Parathyroid adenoma (tissue), 2 donors: Measurements from ENCODE around the gene CACNA1C.

Experiments used
- H2AFZ ChIP-seq: fragments of 300-600 bp; sonication (generic); one replicate; pipeline ENCODE4 v1.7.0; 2017; ENCODE audit warnings: antibody characterized with exemption, mild to moderate bottlenecking
- H3K27ac ChIP-seq: fragments of 300-600 bp; sonication (generic); one replicate; pipeline ENCODE4 v1.7.0; 2017
- H3K27me3 ChIP-seq: fragments of 300-600 bp; sonication (generic); one replicate; pipeline ENCODE4 v1.7.0; 2017; ENCODE audit warnings: low read length; ENCODE audit not compliant: control insufficient read depth, insufficient read depth
- H3K36me3 ChIP-seq: fragments of 300-600 bp; sonication (generic); one replicate; pipeline ENCODE4 v1.7.0; 2017; ENCODE audit warnings: low read length; ENCODE audit not compliant: control insufficient read depth, insufficient read depth
- H3K4me1 ChIP-seq: fragments of 300-600 bp; sonication (generic); one replicate; pipeline ENCODE4 v1.7.0; 2017; ENCODE audit warnings: control low read depth
- H3K4me2 ChIP-seq: fragments of 300-600 bp; sonication (generic); one replicate; pipeline ENCODE4 v1.7.0; 2017; ENCODE audit warnings: low read length
- H3K4me3 ChIP-seq: fragments of 300-600 bp; sonication (generic); one replicate; pipeline ENCODE4 v1.7.0; 2017; ENCODE audit warnings: low read depth, low read length
- H3K79me2 ChIP-seq: fragments of 300-600 bp; sonication (generic); one replicate; pipeline ENCODE4 v1.7.0; 2017; ENCODE audit warnings: control low read depth
- H3K9ac ChIP-seq: fragments of 300-600 bp; sonication (generic); one replicate; pipeline ENCODE4 v1.7.0; 2017; ENCODE audit warnings: mild to moderate bottlenecking
- H3K9me3 ChIP-seq: fragments of 300-600 bp; sonication (generic); one replicate; pipeline ENCODE4 v1.7.0; 2017; ENCODE audit warnings: low read length; ENCODE audit not compliant: control insufficient read depth
- CTCF ChIP-seq: fragments of 300-600 bp; sonication (generic); IDR thresholded peaks from one replicate; pipeline ENCODE4 v1.7.0; 2017; ENCODE audit warnings: antibody characterized with exemption, mild to moderate bottlenecking
- donor health status: primary hyperparathyroidism.

CACNA1C gene

DNA sequence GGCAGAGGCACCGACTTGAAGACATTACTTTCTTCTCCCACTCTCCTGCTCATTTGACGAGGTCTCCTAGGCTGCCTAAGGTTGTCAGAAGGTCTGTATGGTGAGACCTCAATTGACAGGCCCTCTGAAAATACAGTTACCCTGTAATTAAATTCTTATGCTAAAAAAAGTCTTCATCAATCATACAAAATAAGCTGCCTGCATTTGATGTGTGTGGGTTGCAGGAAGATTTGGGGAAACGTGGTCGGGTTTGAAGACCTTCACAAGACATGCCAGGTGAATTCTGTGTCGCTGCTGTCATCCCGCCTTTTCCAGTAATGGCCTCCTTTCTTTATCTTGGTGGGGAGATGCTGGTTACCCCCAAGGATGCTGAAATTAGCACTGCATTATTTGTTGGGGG is 299.4 kb downstream of the CACNA1C start:
- Histone ChIP-seq H3K27ac (no peak overlapping the region), H3K9me3 (no peaks in the 10 kb centered on the region), H3K27me3 (no peaks in the 10 kb centered on the region), H3K4me3 (no peak overlapping the region), H3K4me2 (no peak overlapping the region), H3K79me2 (no peaks in the 10 kb centered on the region), H3K36me3 (no peaks in the 10 kb centered on the region), H2AFZ (no peak overlapping the region), H3K4me1 (no peaks in the 10 kb centered on the region), H3K9ac (no peak overlapping the region)
- TF ChIP-seq CTCF, result no peak

DNA sequence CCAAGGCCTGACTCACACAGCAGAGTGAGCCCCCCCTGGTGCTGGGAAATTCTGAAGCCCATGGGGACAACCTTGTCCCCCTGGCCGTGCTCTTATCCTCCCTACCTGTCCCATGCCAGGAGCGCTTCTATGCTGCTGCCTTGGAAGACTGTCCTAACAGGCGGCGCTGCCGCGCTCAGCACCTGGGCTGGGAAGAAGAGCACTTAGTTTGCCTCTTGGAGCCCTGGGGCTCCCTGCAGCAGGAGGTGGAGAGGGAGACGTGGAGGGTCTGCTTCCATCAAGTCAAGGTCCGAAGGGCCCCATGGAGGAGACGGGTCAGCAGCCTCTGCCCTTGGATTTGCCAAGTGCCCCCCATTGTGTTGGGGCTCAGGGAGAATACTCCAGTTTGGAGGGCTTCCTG is 300.5 kb downstream of the CACNA1C start:
- no peaks in the 10 kb centered on the region for H3K79me2 ChIP-seq
- H3K4me1 ChIP-seq, result no peaks in the 10 kb centered on the region
- no peak overlapping the region for H3K9ac ChIP-seq
- no peak overlapping the region for H3K4me3 ChIP-seq
- no peak overlapping the region for H3K27ac ChIP-seq
- no peak overlapping the region for H3K4me2 ChIP-seq
- H3K27me3 ChIP-seq, result no peaks in the 10 kb centered on the region
- H2AFZ ChIP-seq, result no peak overlapping the region
- no peaks in the 10 kb centered on the region for H3K9me3 ChIP-seq
- no peak for TF ChIP-seq CTCF
- H3K36me3 ChIP-seq, result no peaks in the 10 kb centered on the region

DNA sequence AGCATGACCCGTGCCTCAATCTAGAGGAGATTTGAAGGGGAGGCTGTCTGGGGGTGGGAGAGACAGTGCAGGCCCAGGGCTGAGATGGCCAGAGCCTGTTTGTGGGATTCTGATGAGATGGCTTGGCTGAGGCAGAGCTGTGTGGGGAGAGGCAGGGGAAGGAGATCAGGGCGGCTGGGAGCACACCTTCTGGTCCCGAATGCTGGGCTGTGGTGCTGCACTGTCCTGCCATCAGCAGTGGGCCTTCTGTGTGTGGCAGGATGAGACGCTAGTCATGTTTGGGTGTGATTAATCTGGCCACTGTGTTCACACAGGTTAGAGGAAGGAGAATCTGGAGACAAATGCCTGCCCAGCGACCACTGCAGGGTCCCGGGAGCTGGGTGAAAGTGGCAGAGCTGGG is 300.9 kb downstream of the CACNA1C start:
- H3K27ac ChIP-seq, result no peak overlapping the region

GRCh38 chr12:2354151-2354991 is 301.6 kb downstream of the CACNA1C start:
- Histone ChIP-seq H3K4me2 (no peak overlapping the region), H3K79me2 (no peaks in the 10 kb centered on the region), H2AFZ (no peak overlapping the region), H3K9ac (no peak overlapping the region), H3K9me3 (no peaks in the 10 kb centered on the region), H3K36me3 (no peaks in the 10 kb centered on the region), H3K27ac (no peak overlapping the region), H3K4me1 (no peaks in the 10 kb centered on the region), H3K4me3 (no peak overlapping the region), H3K27me3 (no peaks in the 10 kb centered on the region)
- TF ChIP-seq CTCF, result no peak

More for the DNA sequence above, 300.9 kb downstream of the CACNA1C start:
- no peaks in the 10 kb centered on the region for H3K36me3 ChIP-seq
- no peak overlapping the region for H3K4me2 ChIP-seq
- no peak overlapping the region for H2AFZ ChIP-seq
- no peak for TF ChIP-seq CTCF
- no peaks in the 10 kb centered on the region for H3K27me3 ChIP-seq
- H3K9ac ChIP-seq, result no peak overlapping the region
- no peaks in the 10 kb centered on the region for H3K9me3 ChIP-seq
- H3K79me2 ChIP-seq, result no peaks in the 10 kb centered on the region
- H3K4me3 ChIP-seq, result no peak overlapping the region
- H3K4me1 ChIP-seq, result no peaks in the 10 kb centered on the region

- H3K27me3 ChIP-seq, result no peaks in the 10 kb centered on the region
- no peaks in the 10 kb centered on the region for H3K36me3 ChIP-seq
- no peak overlapping the region for H3K4me3 ChIP-seq
- H3K9ac ChIP-seq, result no peak overlapping the region
- no peak overlapping the region for H3K27ac ChIP-seq
- TF ChIP-seq CTCF, result no peak
- no peak overlapping the region for H3K4me2 ChIP-seq
- no peaks in the 10 kb centered on the region for H3K79me2 ChIP-seq
- H3K9me3 ChIP-seq, result no peaks in the 10 kb centered on the region
- H3K4me1 ChIP-seq, result no peaks in the 10 kb centered on the region
- H2AFZ ChIP-seq, result no peak overlapping the region
These were observed 302.4 kb downstream of the CACNA1C start for GRCh38 chr12:2355198-2355597.
